Mammary epithelial cell (primary cell): Measurements from ENCODE around the gene CYTH3.
"Not testable (repeated sequence)": the region's sequence is repeated elsewhere in the genome, so short reads cannot be mapped to it uniquely, and the experiment has no call there.

ENCODE experiments used
- CTCF ChIP-seq, 2 donors: IDR thresholded peaks in 1 of 2; conservative IDR thresholded peaks in 1 of 2; 2 replicates each; pipeline ENCODE4 v1.5.1; 2011 to 2012; ENCODE audit warnings: inconsistent platforms in 2 of 2, low read length in 2 of 2, mild to moderate bottlenecking in 2 of 2, control low read depth in 1 of 2, low read depth in 1 of 2; ENCODE audit not compliant: insufficient read depth in 1 of 2; ENCODE audit errors: extremely low read depth in 1 of 2
- EZH2 ChIP-seq: IDR thresholded peaks from 2 replicates; pipeline ENCODE4 v1.6.1; 2012; ENCODE audit warnings: low read length, inconsistent platforms, borderline replicate concordance

- not testable (repeated sequence) for TF ChIP-seq CTCF (conservative IDR thresholded peaks at IDR 0.05 in 1 of 2, IDR thresholded peaks at IDR 0.05 in 1 of 2; ENCODE audit: extremely low read depth in 1 of 2, insufficient read depth in 1 of 2, low read depth in 1 of 2, low read length in 2 of 2); EZH2
Measured at GRCh38 chr7:6151527-6151926, 120.9 kb downstream of the CYTH3 start.
